Measurements from ENCODE around the gene LKAAEAR1.

DNA sequence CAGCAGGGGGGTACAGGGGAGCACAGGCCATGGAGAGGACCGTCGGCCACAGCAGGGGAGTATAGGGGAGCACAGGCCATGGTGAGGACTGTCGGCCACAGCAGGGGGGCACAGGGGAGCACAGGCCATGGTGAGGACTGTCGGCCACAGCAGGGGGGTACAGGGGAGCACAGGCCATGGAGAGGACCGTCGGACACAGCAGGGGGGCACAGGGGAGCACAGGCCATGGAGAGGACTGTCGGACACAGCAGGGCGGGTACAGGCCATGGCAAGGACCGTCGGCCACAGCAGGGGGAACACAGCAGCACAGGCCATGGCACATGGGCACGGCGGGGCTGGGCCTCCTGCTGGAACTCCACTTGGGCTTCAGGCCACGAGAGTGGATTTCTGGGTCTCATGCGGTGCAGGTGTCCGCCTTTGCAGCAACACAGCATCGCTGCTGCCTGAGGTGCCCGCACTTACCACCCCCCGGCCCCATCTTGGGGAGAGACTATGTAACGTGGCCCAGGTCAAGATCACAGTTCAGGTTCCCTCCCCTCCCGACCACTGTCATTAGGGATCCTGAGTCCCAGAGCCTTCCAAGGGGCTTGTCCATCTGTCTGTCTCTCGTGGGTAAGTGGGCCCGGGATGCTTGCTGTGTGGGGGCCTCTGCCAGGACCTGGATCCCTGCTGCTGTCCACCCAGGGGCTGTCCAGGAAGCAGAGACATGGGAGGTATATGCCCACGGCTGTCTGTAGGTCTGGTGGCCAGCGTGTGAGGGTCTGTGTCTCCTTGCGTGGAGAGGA is 20.7 kb upstream of the LKAAEAR1 start:
- TF ChIP-seq, protein P1, sequence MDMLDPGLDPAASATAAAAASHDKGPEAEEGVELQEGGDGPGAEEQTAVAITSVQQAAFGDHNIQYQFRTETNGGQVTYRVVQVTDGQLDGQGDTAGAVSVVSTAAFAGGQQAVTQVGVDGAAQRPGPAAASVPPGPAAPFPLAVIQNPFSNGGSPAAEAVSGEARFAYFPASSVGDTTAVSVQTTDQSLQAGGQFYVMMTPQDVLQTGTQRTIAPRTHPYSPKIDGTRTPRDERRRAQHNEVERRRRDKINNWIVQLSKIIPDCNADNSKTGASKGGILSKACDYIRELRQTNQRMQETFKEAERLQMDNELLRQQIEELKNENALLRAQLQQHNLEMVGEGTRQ (IDR thresholded peaks at IDR 0.05; ENCODE audit: low read depth, low read length) = no peak
- TF ChIP-seq RCOR1 (IDR thresholded peaks at IDR 0.05; ENCODE audit: insufficient replicate concordance, low read length) (no peak), MAFK (IDR thresholded peaks at IDR 0.05; ENCODE audit: low read depth, low read length) (no peak), BHLHE40 (IDR thresholded peaks at IDR 0.05; ENCODE audit: low read depth, low read length) (no peak), POLR2A (IDR thresholded peaks at IDR 0.05; ENCODE audit: low read depth, low read length) (no peak), CEBPB (IDR thresholded peaks at IDR 0.05; ENCODE audit: low read depth, low read length) (no peak), MAZ (IDR thresholded peaks at IDR 0.05; ENCODE audit: borderline replicate concordance, low read depth, low read length) (no peak), MXI1 (IDR thresholded peaks at IDR 0.05; ENCODE audit: borderline replicate concordance, low read depth, low read length) (no peak), SMC3 (IDR thresholded peaks at IDR 0.05; ENCODE audit: low read depth, low read length) (no peak)
- TF ChIP-seq, protein P2, sequence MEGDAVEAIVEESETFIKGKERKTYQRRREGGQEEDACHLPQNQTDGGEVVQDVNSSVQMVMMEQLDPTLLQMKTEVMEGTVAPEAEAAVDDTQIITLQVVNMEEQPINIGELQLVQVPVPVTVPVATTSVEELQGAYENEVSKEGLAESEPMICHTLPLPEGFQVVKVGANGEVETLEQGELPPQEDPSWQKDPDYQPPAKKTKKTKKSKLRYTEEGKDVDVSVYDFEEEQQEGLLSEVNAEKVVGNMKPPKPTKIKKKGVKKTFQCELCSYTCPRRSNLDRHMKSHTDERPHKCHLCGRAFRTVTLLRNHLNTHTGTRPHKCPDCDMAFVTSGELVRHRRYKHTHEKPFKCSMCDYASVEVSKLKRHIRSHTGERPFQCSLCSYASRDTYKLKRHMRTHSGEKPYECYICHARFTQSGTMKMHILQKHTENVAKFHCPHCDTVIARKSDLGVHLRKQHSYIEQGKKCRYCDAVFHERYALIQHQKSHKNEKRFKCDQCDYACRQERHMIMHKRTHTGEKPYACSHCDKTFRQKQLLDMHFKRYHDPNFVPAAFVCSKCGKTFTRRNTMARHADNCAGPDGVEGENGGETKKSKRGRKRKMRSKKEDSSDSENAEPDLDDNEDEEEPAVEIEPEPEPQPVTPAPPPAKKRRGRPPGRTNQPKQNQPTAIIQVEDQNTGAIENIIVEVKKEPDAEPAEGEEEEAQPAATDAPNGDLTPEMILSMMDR (conservative IDR thresholded peaks at IDR 0.05; ENCODE audit: low read depth, low read length) = no peak
